Astrocyte (in vitro differentiated cells and primary cell): ENCODE measurements around the gene FGF8. TPM values are rescaled to one million over a fixed set of nuclear protein-coding genes. Genes with fewer than 3 reads are reported as not detected.
"Not testable (repeated sequence)": the region's sequence is repeated elsewhere in the genome, so short reads cannot be mapped to it uniquely, and the experiment has no call there.

Experiments used
- DNase-seq: peaks from one replicate; pipeline ENCODE4 v3.0.0-alpha.2; 2010; ENCODE audit warnings: low read depth
- FAIRE-seq: peaks from 2 replicates; lab custom pipeline; 2011; peaks lifted over from hg19 to GRCh38; lab: Jason Lieb, UNC
- H2AFZ ChIP-seq: 2 replicates; pipeline ENCODE4 v1.6.0; 2012; ENCODE audit warnings: low read depth, low read length, inconsistent platforms
- H3K27ac ChIP-seq: 2 replicates; pipeline ENCODE4 v1.5.1; 2011; ENCODE audit warnings: low read depth, low read length, inconsistent platforms
- H3K27me3 ChIP-seq: 2 replicates; pipeline ENCODE4 v1.6.0; 2011; ENCODE audit warnings: low read length, inconsistent platforms; ENCODE audit not compliant: insufficient read depth
- H3K36me3 ChIP-seq: 2 replicates; pipeline ENCODE4 v1.5.1; 2011; ENCODE audit warnings: low read length, inconsistent platforms; ENCODE audit not compliant: insufficient read depth
- H3K4me1 ChIP-seq: 2 replicates; pipeline ENCODE4 v1.5.1; 2011; ENCODE audit warnings: low read length, inconsistent platforms; ENCODE audit not compliant: insufficient read depth
- H3K4me2 ChIP-seq: 2 replicates; pipeline ENCODE4 v1.6.0; 2012; ENCODE audit warnings: low read length, inconsistent platforms
- H3K4me3 ChIP-seq: 2 replicates; pipeline ENCODE4 v1.5.1; 2011; ENCODE audit warnings: low read depth, mild to moderate bottlenecking, low read length, inconsistent platforms; ENCODE audit not compliant: insufficient read depth
- H3K79me2 ChIP-seq: 2 replicates; pipeline ENCODE4 v1.6.0; 2012; ENCODE audit warnings: mild to moderate bottlenecking, low read length, inconsistent platforms; ENCODE audit not compliant: insufficient read depth
- H3K9ac ChIP-seq: 2 replicates; pipeline ENCODE4 v1.6.0; 2012; ENCODE audit warnings: mild to moderate bottlenecking, low read length, inconsistent platforms
- H3K9me3 ChIP-seq: 2 replicates; pipeline ENCODE4 v1.5.1; 2012; ENCODE audit warnings: low read depth, mild to moderate bottlenecking, low read length, inconsistent platforms; ENCODE audit not compliant: insufficient read depth
- H4K20me1 ChIP-seq: 2 replicates; pipeline ENCODE4 v1.6.0; 2012; ENCODE audit warnings: low read length, inconsistent platforms; ENCODE audit not compliant: insufficient read depth
- H3K27ac Mint-ChIP-seq: one replicate; pipeline ENCODE4 v1.8.0; 2021; ENCODE audit warnings: mild to moderate bottlenecking, mixed read lengths; ENCODE audit not compliant: unreplicated experiment
- H3K27me3 Mint-ChIP-seq: one replicate; pipeline ENCODE4 v1.8.0; 2021; ENCODE audit warnings: low read depth, mixed read lengths; ENCODE audit not compliant: unreplicated experiment
- H3K36me3 Mint-ChIP-seq: one replicate; pipeline ENCODE4 v1.8.0; 2021; ENCODE audit warnings: low read depth, mixed read lengths; ENCODE audit not compliant: unreplicated experiment
- H3K4me1 Mint-ChIP-seq: one replicate; pipeline ENCODE4 v1.8.0; 2021; ENCODE audit warnings: low read depth, mixed read lengths; ENCODE audit not compliant: unreplicated experiment
- H3K4me3 Mint-ChIP-seq: one replicate; pipeline ENCODE4 v1.8.0; 2021; ENCODE audit warnings: mild to moderate bottlenecking, moderate library complexity, mixed read lengths; ENCODE audit not compliant: unreplicated experiment
- H3K9me3 Mint-ChIP-seq: one replicate; pipeline ENCODE4 v1.8.0; 2021; ENCODE audit warnings: mild to moderate bottlenecking, mixed read lengths; ENCODE audit not compliant: unreplicated experiment
- CTCF ChIP-seq: IDR thresholded peaks from 2 replicates; pipeline ENCODE4 v1.5.1; 2011; ENCODE audit warnings: low read depth, mild to moderate bottlenecking, inconsistent platforms, low read length, moderate library complexity; ENCODE audit not compliant: insufficient read depth
- EZH2 ChIP-seq: IDR thresholded peaks from 2 replicates; pipeline ENCODE4 v1.6.1; 2012; ENCODE audit warnings: mild to moderate bottlenecking, low read length, inconsistent platforms; ENCODE audit not compliant: insufficient read depth
- total RNA-seq: library from RNA; stranded (reverse); gene quantifications from 2 replicates; pipeline ENCODE4 v1.2.1, GENCODE V29; 2021

Gene FGF8
- total RNA-seq, 1 donor from 2014 or later: 0.61 TPM

DNA sequence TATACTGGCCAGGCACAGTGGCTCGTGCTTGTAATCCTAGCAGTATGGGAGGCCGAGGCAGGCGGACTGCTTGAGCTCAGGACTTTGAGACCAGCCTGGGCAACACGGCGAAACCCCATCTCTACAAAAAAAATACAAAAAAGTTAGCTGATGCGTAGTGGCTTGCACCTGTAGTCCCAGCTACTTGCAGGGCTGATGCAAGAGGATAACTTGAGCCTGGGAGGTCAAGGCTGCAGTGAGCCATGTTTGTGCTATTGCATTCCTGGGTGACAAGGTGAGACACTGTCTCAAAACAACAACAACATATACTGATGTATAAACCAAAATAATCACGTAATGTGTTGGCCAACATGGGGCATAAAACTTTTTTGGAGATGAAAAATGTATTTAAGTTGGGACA lies 13.8 kb upstream of the FGF8 start:
- Mint-ChIP-seq H3K36me3 (peaks cover 12% of the 10 kb centered on the region), H3K9me3 (no peaks in the 10 kb centered on the region), H3K4me1 (no peaks in the 10 kb centered on the region), H3K27ac (no peak overlapping the region), H3K4me3 (no peak overlapping the region), H3K27me3 (no peaks in the 10 kb centered on the region)
- peaks cover 28% of the 10 kb centered on the region for H3K79me2 ChIP-seq
- H4K20me1 ChIP-seq: peaks cover 68% of the 10 kb centered on the region
- no peak overlapping the region for H3K4me2 ChIP-seq
- H2AFZ ChIP-seq: no peak overlapping the region
- TF ChIP-seq EZH2 (no peak), CTCF (no peak)
- no peak overlapping the region for H3K27ac ChIP-seq
- DNase-seq (no peak), FAIRE-seq (no peak)
- no peaks in the 10 kb centered on the region for H3K27me3 ChIP-seq
- H3K36me3 ChIP-seq: peaks cover 76% of the 10 kb centered on the region
- H3K4me3 ChIP-seq: no peak overlapping the region
- H3K9me3 ChIP-seq: no peaks in the 10 kb centered on the region
- no peaks in the 10 kb centered on the region for H3K4me1 ChIP-seq
- no peak overlapping the region for H3K9ac ChIP-seq

GRCh38 chr10:101789231-101789630 lies 13.3 kb upstream of the FGF8 start:
- not testable (repeated sequence) for H3K27ac Mint-ChIP-seq, H2AFZ ChIP-seq, H3K9me3 ChIP-seq, H3K4me2 ChIP-seq, H3K9ac ChIP-seq, H3K4me1 Mint-ChIP-seq, H3K27me3 Mint-ChIP-seq, H3K4me3 Mint-ChIP-seq, FAIRE-seq, H3K9me3 Mint-ChIP-seq, H3K4me1 ChIP-seq, H3K4me3 ChIP-seq, H3K27ac ChIP-seq, DNase-seq, H3K27me3 ChIP-seq
- peaks cover 76% of the 10 kb centered on the region for H3K36me3 ChIP-seq
- H3K79me2 ChIP-seq: peaks cover 25% of the 10 kb centered on the region
- peaks cover 12% of the 10 kb centered on the region for H3K36me3 Mint-ChIP-seq
- H4K20me1 ChIP-seq: peaks cover 67% of the 10 kb centered on the region

- no peak overlapping the region for H3K27ac ChIP-seq
- H3K27me3 ChIP-seq: no peaks in the 10 kb centered on the region
- FAIRE-seq: no peak
- H2AFZ ChIP-seq: no peak overlapping the region
- H3K4me2 ChIP-seq: no peak overlapping the region
- no peaks in the 10 kb centered on the region for H3K9me3 ChIP-seq
- no peak overlapping the region for H3K9ac ChIP-seq
- Mint-ChIP-seq H3K27ac (no peak overlapping the region), H3K36me3 (peaks cover 3% of the 10 kb centered on the region), H3K9me3 (no peaks in the 10 kb centered on the region), H3K27me3 (no peaks in the 10 kb centered on the region), H3K4me3 (no peak overlapping the region), H3K4me1 (peaks cover 8% of the 10 kb centered on the region)
- DNase-seq: no peak
- H3K79me2 ChIP-seq: peaks cover 29% of the 10 kb centered on the region
- peaks cover 58% of the 10 kb centered on the region for H4K20me1 ChIP-seq
- peaks cover 16% of the 10 kb centered on the region for H3K4me1 ChIP-seq
- peaks cover 48% of the 10 kb centered on the region for H3K36me3 ChIP-seq
- H3K4me3 ChIP-seq: no peak overlapping the region
- no peak for TF ChIP-seq EZH2
- no peak for TF ChIP-seq CTCF
Measured at GRCh38 chr10:101785801-101786200, 9.9 kb upstream of the FGF8 start.
